GM12875 (cell line): Measurements from ENCODE around the gene CACNA1G.

Experiments used
- H3K4me3 ChIP-seq: one replicate; pipeline ENCODE4 v1.5.1; 2011; ENCODE audit warnings: low read depth, low read length, control low read depth
- CTCF ChIP-seq: IDR thresholded peaks from 2 replicates; pipeline ENCODE4 v1.5.1; 2011; ENCODE audit warnings: low read depth, mild to moderate bottlenecking, control low read depth, inconsistent platforms, low read length, moderate library complexity, borderline replicate concordance; ENCODE audit not compliant: insufficient read depth

Gene CACNA1G

GRCh38 chr17:50573866-50574611, 13.5 kb downstream of the CACNA1G start:
- TF ChIP-seq CTCF: no peak

DNA sequence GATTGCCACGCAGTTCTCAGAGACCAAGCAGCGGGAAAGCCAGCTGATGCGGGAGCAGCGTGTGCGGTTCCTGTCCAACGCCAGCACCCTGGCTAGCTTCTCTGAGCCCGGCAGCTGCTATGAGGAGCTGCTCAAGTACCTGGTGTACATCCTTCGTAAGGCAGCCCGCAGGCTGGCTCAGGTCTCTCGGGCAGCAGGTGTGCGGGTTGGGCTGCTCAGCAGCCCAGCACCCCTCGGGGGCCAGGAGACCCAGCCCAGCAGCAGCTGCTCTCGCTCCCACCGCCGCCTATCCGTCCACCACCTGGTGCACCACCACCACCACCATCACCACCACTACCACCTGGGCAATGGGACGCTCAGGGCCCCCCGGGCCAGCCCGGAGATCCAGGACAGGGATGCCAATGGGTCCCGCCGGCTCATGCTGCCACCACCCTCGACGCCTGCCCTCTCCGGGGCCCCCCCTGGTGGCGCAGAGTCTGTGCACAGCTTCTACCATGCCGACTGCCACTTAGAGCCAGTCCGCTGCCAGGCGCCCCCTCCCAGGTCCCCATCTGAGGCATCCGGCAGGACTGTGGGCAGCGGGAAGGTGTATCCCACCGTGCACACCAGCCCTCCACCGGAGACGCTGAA, 15.2 kb downstream of the CACNA1G start:
- H3K4me3 ChIP-seq: no peak overlapping the region
- no peak for TF ChIP-seq CTCF

More at GRCh38 chr17:50573866-50574611, 13.5 kb downstream of the CACNA1G start:
- no peak overlapping the region for H3K4me3 ChIP-seq

GRCh38 chr17:50576864-50577263, 16.3 kb downstream of the CACNA1G start:
- H3K4me3 ChIP-seq: no peak overlapping the region
- TF ChIP-seq CTCF: no peak

DNA sequence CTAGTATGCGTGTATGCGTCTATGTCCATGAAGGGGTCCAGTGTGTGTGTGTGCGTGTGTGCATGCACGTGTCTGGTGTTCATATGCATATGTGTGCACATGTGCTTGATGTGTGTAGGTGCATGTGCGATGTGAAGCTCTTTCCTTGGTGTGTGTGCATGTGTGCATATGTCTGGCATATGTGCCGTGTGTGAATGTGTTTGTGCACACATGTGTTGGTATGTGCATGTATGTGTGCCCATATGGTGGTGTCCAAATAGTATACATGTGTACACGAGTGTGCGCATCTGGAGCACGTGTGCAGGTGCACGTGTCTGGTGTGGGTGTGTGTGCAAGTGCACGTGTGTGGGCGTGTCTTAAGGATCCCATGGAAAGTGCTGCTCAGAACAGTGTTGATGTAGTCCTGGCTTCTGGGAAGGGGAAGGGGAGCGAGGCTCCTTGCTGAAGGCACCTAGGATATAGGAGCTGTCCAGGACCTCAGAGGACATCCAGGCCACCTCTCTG, 17.0 kb downstream of the CACNA1G start:
- no peak for TF ChIP-seq CTCF
- no peak overlapping the region for H3K4me3 ChIP-seq

DNA sequence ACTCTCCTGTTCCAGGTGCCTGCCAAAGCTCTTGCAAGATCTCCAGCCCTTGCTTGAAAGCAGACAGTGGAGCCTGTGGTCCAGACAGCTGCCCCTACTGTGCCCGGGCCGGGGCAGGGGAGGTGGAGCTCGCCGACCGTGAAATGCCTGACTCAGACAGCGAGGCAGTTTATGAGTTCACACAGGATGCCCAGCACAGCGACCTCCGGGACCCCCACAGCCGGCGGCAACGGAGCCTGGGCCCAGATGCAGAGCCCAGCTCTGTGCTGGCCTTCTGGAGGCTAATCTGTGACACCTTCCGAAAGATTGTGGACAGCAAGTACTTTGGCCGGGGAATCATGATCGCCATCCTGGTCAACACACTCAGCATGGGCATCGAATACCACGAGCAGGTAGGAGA, 17.7 kb downstream of the CACNA1G start:
- no peak for TF ChIP-seq CTCF
- no peak overlapping the region for H3K4me3 ChIP-seq

DNA sequence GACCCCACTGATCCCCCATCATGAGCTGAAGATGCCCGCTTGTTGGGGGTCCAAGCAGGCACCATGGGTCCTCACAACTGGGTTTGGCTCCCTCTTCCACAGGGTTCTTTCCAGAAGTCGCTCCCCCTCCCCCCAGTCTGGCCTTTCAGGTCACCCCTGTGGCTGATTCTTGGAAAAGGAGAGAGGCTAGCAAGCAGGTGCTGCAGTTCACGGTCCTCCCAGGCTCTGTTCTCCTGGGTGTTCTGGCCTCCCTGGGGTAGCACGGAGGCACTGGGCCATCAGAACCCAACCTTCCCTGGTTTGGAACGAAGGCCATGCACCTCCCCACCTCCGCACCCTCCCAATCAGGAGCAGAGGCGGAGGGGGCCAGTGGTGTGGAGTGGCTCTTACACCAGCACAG, 18.9 kb downstream of the CACNA1G start:
- no peak for TF ChIP-seq CTCF
- no peak overlapping the region for H3K4me3 ChIP-seq

- no peak for TF ChIP-seq CTCF
- H3K4me3 ChIP-seq: no peak overlapping the region
Observed at GRCh38 chr17:50580646-50581045, 20.1 kb downstream of the CACNA1G start.
